Endodermal cell (in vitro differentiated cells): Measurements from ENCODE around the gene PERCC1. TPM values are rescaled to one million over a fixed set of nuclear protein-coding genes. Genes with fewer than 3 reads are reported as not detected.

ENCODE experiments used
- DNase-seq: peaks from one replicate; pipeline ENCODE4 v3.0.0-alpha.2; 2017
- H3K27ac ChIP-seq: 2 replicates; pipeline ENCODE4 v1.5.1; 2013; ENCODE audit warnings: mild to moderate bottlenecking, low read depth, low read length, moderate library complexity
- H3K27me3 ChIP-seq: 2 replicates; pipeline ENCODE4 v1.6.1; 2013; ENCODE audit warnings: mild to moderate bottlenecking, low read length, moderate library complexity; ENCODE audit not compliant: insufficient read depth, control insufficient read depth, poor library complexity, severe bottlenecking
- H3K36me3 ChIP-seq: 2 replicates; pipeline ENCODE4 v1.7.0; 2013; ENCODE audit warnings: mild to moderate bottlenecking, low read length, moderate library complexity; ENCODE audit not compliant: control insufficient read depth, insufficient read depth
- H3K4me1 ChIP-seq: one replicate; pipeline ENCODE4 v1.7.0; 2013; ENCODE audit warnings: low read length; ENCODE audit not compliant: control insufficient read depth, insufficient read depth
- H3K4me3 ChIP-seq: 2 replicates; pipeline ENCODE4 v1.5.1; 2013; ENCODE audit warnings: mild to moderate bottlenecking, low read length, moderate library complexity
- H3K9ac ChIP-seq: 2 replicates; pipeline ENCODE4 v1.6.1; 2013; ENCODE audit warnings: mild to moderate bottlenecking, low read length, moderate library complexity; ENCODE audit not compliant: poor library complexity, severe bottlenecking; ENCODE audit errors: extremely low read depth
- H3K9me3 ChIP-seq: 2 replicates; pipeline ENCODE4 v1.6.1; 2013; ENCODE audit warnings: mild to moderate bottlenecking, low read length, moderate library complexity; ENCODE audit not compliant: control insufficient read depth
- H3K27ac Mint-ChIP-seq: 2 replicates; pipeline ENCODE4 v1.8.0; 2020; ENCODE audit warnings: mixed read lengths
- H3K27me3 Mint-ChIP-seq: 2 replicates; pipeline ENCODE4 v1.8.0; 2021; ENCODE audit warnings: mild to moderate bottlenecking, mixed read lengths; ENCODE audit not compliant: insufficient read depth
- H3K36me3 Mint-ChIP-seq: 2 replicates; pipeline ENCODE4 v1.8.0; 2020; ENCODE audit warnings: low read depth, mixed read lengths
- H3K4me1 Mint-ChIP-seq: 2 replicates; pipeline ENCODE4 v1.8.0; 2020; ENCODE audit warnings: mixed read lengths
- H3K4me3 Mint-ChIP-seq: 2 replicates; pipeline ENCODE4 v1.8.0; 2020; ENCODE audit warnings: mild to moderate bottlenecking, moderate library complexity, mixed read lengths
- H3K9me3 Mint-ChIP-seq: 2 replicates; pipeline ENCODE4 v1.8.0; 2020; ENCODE audit warnings: mild to moderate bottlenecking, mixed read lengths
- CTCF ChIP-seq: fragments of 200-600 bp; sonication (generic); conservative IDR thresholded peaks from 2 replicates; pipeline ENCODE4 v1.5.0; 2021; ENCODE audit warnings: antibody characterized with exemption, mild to moderate bottlenecking
- WGBS, 2 experiments: methylation state at CpG; one replicate each; pipeline versions ENCODE4 v1.1.5 to v1.1.7; 2013; ENCODE audit warnings: missing lambda C conversion rate in 2 of 2, mixed read lengths in 1 of 2; ENCODE audit not compliant: insufficient coverage in 1 of 2, insufficient read length in 1 of 2; 5-methylcytosine and 5-hydroxymethylcytosine counted together
- total RNA-seq, 2 donors: library from RNA; stranded (reverse); fragmentation: NEBNext Ultra II Directional in 1 of 2; extraction: Animal tissue kit (Norgen Biotek cat#: 25700) in 1 of 2; gene quantifications; 2 replicates in 1 of 2; 3 replicates in 1 of 2; pipeline ENCODE4 v1.2.1, GENCODE V29; 2021

PERCC1 gene
- total RNA-seq, 2 donors from 2014 or later = 0.51 to 0.79 TPM

DNA sequence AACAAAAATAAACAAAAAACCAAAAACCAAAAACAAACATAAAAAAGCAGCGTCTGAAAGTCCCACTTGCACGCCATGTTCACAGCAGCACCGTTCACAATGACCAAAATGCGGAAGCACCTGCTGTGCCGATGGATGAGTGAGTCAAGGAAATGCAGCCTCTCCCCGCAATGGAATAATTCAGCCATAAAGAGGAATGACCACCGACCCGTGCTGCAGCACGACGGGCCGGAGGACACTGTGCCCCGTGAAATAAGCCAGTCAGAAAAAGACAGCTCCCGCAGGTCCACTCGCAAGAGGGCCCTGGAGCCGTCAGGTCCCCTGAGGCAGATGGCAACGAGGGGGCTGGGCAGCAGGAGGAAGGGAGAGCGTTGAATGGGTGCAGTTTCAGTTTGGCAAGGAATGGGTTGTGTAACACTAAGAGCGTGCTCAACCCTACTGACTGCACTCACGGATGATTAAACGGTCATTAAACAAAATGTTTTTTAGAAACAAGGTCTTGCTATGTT lies 38.9 kb downstream of the PERCC1 start:
- Mint-ChIP-seq H3K4me3 (no peak overlapping the region), H3K27ac (no peak overlapping the region), H3K4me1 (peaks cover 4% of the 10 kb centered on the region), H3K27me3 (no peaks in the 10 kb centered on the region), H3K36me3 (peaks cover 3% of the 10 kb centered on the region), H3K9me3 (no peaks in the 10 kb centered on the region)
- 87 to 89% methylated on average over 19 to 20 of the region's 20 CpGs for WGBS, 2 experiments
- DNase-seq = no peak
- Histone ChIP-seq H3K9ac (no peak overlapping the region), H3K9me3 (no peaks in the 10 kb centered on the region), H3K27ac (no peak overlapping the region), H3K27me3 (no peaks in the 10 kb centered on the region), H3K4me1 (no peaks in the 10 kb centered on the region), H3K36me3 (no peaks in the 10 kb centered on the region), H3K4me3 (no peak overlapping the region)
- no peak for TF ChIP-seq CTCF

GRCh38 chr16:1470481-1471251 lies 39.8 kb downstream of the PERCC1 start:
- peaks cover 4% of the 10 kb centered on the region for H3K9me3 Mint-ChIP-seq
- no peak for DNase-seq
- 88 to 95% methylated on average over 10 to 14 of the region's 14 CpGs for WGBS, 2 experiments
- no peak overlapping the region for H3K4me3 ChIP-seq
- H3K9ac ChIP-seq = no peak overlapping the region
- H3K27me3 Mint-ChIP-seq = peaks cover 2% of the 10 kb centered on the region
- H3K9me3 ChIP-seq = no peaks in the 10 kb centered on the region
- H3K36me3 Mint-ChIP-seq = peaks cover 1% of the 10 kb centered on the region
- peaks cover 4% of the 10 kb centered on the region for H3K4me1 Mint-ChIP-seq
- peak overlapping the region; percentile 85 for H3K27ac Mint-ChIP-seq
- H3K27me3 ChIP-seq = no peaks in the 10 kb centered on the region
- no peaks in the 10 kb centered on the region for H3K36me3 ChIP-seq
- no peaks in the 10 kb centered on the region for H3K4me1 ChIP-seq
- H3K27ac ChIP-seq = no peak overlapping the region
- no peak for TF ChIP-seq CTCF
- no peak overlapping the region for H3K4me3 Mint-ChIP-seq

DNA sequence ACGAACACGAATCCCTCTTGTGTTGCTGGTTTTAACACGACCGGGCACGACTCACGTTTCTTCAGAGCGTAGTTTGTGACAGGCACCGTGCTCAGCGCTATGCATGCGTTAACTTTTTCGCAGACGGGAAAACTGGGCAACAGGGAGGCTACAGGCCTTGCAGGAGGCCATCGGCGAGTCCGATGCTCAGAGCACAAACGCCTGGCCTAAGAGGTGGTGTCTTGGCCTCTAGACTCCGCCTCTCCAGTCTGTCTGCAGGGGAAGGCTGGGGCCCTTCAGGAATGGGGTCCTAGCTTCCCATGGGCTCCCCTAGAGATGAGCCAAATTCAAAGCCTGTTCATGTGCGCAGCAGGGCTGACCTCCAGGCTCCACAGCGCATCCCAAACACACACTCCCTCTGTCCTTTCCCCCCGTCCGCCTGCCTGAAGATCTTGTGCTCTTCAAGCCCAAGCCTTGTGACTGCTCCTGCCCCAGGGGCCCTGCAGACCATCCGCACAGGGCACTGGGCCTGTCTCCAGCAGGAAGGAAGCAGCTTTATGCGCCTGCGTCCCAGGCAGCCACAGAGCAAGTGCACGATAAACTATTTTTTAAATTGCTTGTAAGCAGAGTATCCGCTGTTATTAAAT lies 40.8 kb downstream of the PERCC1 start:
- DNase-seq = no peak
- H3K36me3 ChIP-seq = no peaks in the 10 kb centered on the region
- 95% methylated on average over 21 to 26 of the region's 26 CpGs for whole genome bisulfite sequencing, 2 experiments
- H3K9me3 Mint-ChIP-seq = peaks cover 12% of the 10 kb centered on the region
- no peak overlapping the region for H3K27ac ChIP-seq
- no peak for TF ChIP-seq CTCF
- peaks cover 3% of the 10 kb centered on the region for H3K27me3 Mint-ChIP-seq
- peak overlapping the region; percentile 11 for H3K27ac Mint-ChIP-seq
- no peaks in the 10 kb centered on the region for H3K27me3 ChIP-seq
- no peaks in the 10 kb centered on the region for H3K4me1 ChIP-seq
- H3K9me3 ChIP-seq = no peaks in the 10 kb centered on the region
- H3K4me1 Mint-ChIP-seq = peaks cover 4% of the 10 kb centered on the region
- no peak overlapping the region for H3K4me3 ChIP-seq
- no peak overlapping the region for H3K9ac ChIP-seq
- H3K36me3 Mint-ChIP-seq = peaks cover 1% of the 10 kb centered on the region
- no peak overlapping the region for H3K4me3 Mint-ChIP-seq
